Measurements from ENCODE around the gene ODF2.

- no peak for TF ChIP-seq POLR2AphosphoS5 (IDR thresholded peaks at IDR 0.05; ENCODE audit: borderline replicate concordance, low read depth, low read length)
- no peak for TF ChIP-seq EZH2 (IDR thresholded peaks at IDR 0.05)
- no peak for TF ChIP-seq FOXP2 (optimal IDR thresholded peaks at IDR 0.05; ENCODE audit: control extremely low read depth, extremely low read length, insufficient read depth)
Measured at GRCh38 chr9:128470560-128470959, 14.8 kb downstream of the ODF2 start.
